ENCODE data around the gene ENOX1. TPM values are rescaled to one million over a fixed set of nuclear protein-coding genes. Genes with fewer than 3 reads are reported as not detected.

Gene ENOX1
- total RNA-seq, 1 donor from 2014 or later, result 11.5 TPM

GRCh38 chr13:43687038-43687437, 99.7 kb downstream of the ENOX1 start:
- peaks cover 0 to 20% (median 8%) of the 10 kb centered on the region in 3 donors for H3K4me1 ChIP-seq (ENCODE audit: control insufficient read depth in 3 of 3, insufficient read depth in 3 of 3, low read length in 3 of 3)
- H3K27ac ChIP-seq (ENCODE audit: low read depth, low read length), result no peak overlapping the region

DNA sequence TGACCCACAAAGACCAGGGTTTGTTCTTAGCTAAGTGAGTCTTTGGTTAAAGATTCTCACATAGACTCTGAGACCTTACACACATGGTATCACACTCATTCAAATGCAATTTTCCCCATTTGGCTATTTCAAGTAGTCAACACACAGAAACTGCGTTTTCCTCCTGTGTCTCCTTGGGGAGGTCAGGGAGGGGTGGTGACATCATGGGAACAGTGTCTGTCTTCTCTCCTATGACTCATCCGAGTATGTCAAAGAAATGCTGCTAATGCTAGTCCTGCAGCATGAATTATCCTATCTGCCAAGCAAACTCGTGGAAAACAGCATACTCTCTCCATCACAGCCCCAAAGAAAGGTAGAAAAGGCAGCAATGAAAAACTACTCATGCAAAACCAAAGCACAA, 100.2 kb downstream of the ENOX1 start:
- Histone ChIP-seq H3K27me3 (ENCODE audit: control insufficient read depth in 3 of 3, insufficient read depth in 3 of 3, low read length in 3 of 3) (no peaks in the 10 kb centered on the region), H3K4me1 (ENCODE audit: control insufficient read depth in 3 of 3, insufficient read depth in 3 of 3, low read length in 3 of 3) (peaks cover 0 to 20% (median 8%) of the 10 kb centered on the region in 3 donors), H3K9me3 (ENCODE audit: control insufficient read depth in 3 of 3, low read length in 3 of 3) (no peaks in the 10 kb centered on the region), H3K27ac (ENCODE audit: low read depth, low read length) (peak overlapping the region; percentile 20), H3K9ac (ENCODE audit: low read depth in 1 of 3, low read length in 3 of 3) (no peak overlapping the region), H3K36me3 (ENCODE audit: control insufficient read depth in 3 of 3, insufficient read depth in 3 of 3, low read length in 3 of 3) (no peaks in the 10 kb centered on the region), H3K4me3 (ENCODE audit: low read length in 3 of 3) (no peak overlapping the region)

More at GRCh38 chr13:43687038-43687437, 99.7 kb downstream of the ENOX1 start:
- Histone ChIP-seq H3K27me3 (ENCODE audit: control insufficient read depth in 3 of 3, insufficient read depth in 3 of 3, low read length in 3 of 3) (no peaks in the 10 kb centered on the region), H3K36me3 (ENCODE audit: control insufficient read depth in 3 of 3, insufficient read depth in 3 of 3, low read length in 3 of 3) (no peaks in the 10 kb centered on the region), H3K4me3 (ENCODE audit: low read length in 3 of 3) (no peak overlapping the region), H3K9me3 (ENCODE audit: control insufficient read depth in 3 of 3, low read length in 3 of 3) (no peaks in the 10 kb centered on the region), H3K9ac (ENCODE audit: low read depth in 1 of 3, low read length in 3 of 3) (no peak overlapping the region)

- Histone ChIP-seq H3K27ac (ENCODE audit: low read depth, low read length) (peak overlapping the region; percentile 20), H3K36me3 (ENCODE audit: control insufficient read depth in 3 of 3, insufficient read depth in 3 of 3, low read length in 3 of 3) (no peaks in the 10 kb centered on the region), H3K27me3 (ENCODE audit: control insufficient read depth in 3 of 3, insufficient read depth in 3 of 3, low read length in 3 of 3) (no peaks in the 10 kb centered on the region), H3K4me1 (ENCODE audit: control insufficient read depth in 3 of 3, insufficient read depth in 3 of 3, low read length in 3 of 3) (peaks cover 0 to 20% (median 8%) of the 10 kb centered on the region in 3 donors), H3K9me3 (ENCODE audit: control insufficient read depth in 3 of 3, low read length in 3 of 3) (no peaks in the 10 kb centered on the region), H3K4me3 (ENCODE audit: low read length in 3 of 3) (no peak overlapping the region), H3K9ac (ENCODE audit: low read depth in 1 of 3, low read length in 3 of 3) (no peak overlapping the region)
Measured at GRCh38 chr13:43684963-43685725, 101.6 kb downstream of the ENOX1 start.

DNA sequence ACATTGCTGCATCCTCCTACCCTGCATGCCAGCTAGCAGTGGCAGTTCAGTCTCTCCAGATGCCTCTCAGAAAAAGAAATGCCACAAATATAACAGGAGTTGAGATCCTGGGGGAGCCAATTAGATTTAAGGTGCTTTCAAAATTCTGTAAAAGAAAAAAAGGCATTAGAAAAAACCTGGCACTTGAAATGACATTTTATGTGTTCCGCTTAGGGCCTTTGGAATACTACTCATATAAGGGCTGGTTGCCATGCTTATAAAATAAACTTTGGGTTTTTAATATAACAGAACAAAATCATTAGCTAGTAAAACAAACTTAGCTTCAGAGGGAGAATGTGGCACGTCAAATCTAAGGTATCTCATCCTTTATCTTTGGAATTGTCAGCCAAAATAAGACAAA, 104.1 kb downstream of the ENOX1 start:
- no peak overlapping the region for H3K27ac ChIP-seq (ENCODE audit: low read depth, low read length)
- H3K4me1 ChIP-seq (ENCODE audit: control insufficient read depth in 3 of 3, insufficient read depth in 3 of 3, low read length in 3 of 3), result peaks cover 0 to 17% (median 8%) of the 10 kb centered on the region in 3 donors
- H3K4me3 ChIP-seq (ENCODE audit: low read length in 3 of 3), result no peak overlapping the region
- no peaks in the 10 kb centered on the region for H3K9me3 ChIP-seq (ENCODE audit: control insufficient read depth in 3 of 3, low read length in 3 of 3)
- H3K27me3 ChIP-seq (ENCODE audit: control insufficient read depth in 3 of 3, insufficient read depth in 3 of 3, low read length in 3 of 3), result no peaks in the 10 kb centered on the region
- H3K36me3 ChIP-seq (ENCODE audit: control insufficient read depth in 3 of 3, insufficient read depth in 3 of 3, low read length in 3 of 3), result no peaks in the 10 kb centered on the region
- no peak overlapping the region for H3K9ac ChIP-seq (ENCODE audit: low read depth in 1 of 3, low read length in 3 of 3)

DNA sequence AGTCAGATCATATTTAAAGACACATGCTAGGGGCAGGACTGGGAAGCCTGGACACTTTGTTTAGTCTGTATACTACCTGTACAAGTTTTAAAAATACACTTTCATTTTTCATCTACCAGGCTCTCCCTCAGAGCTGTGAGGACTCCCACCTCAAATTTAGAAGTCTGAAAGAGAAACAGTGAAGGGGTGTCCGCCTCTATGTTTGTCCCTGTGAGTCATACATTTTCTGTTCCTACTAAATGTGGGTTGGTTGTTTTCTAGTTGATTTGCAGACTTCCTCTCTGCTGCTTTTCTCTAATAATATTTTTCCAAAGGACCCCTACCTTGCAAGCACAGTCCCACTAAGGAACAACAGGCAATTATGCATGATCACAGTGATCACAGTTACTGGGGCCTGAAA, 110.5 kb downstream of the ENOX1 start:
- no peak overlapping the region for H3K27ac ChIP-seq (ENCODE audit: low read depth, low read length)
- H3K9me3 ChIP-seq (ENCODE audit: control insufficient read depth in 3 of 3, low read length in 3 of 3), result no peaks in the 10 kb centered on the region
- H3K9ac ChIP-seq (ENCODE audit: low read depth in 1 of 3, low read length in 3 of 3), result no peak overlapping the region
- H3K27me3 ChIP-seq (ENCODE audit: control insufficient read depth in 3 of 3, insufficient read depth in 3 of 3, low read length in 3 of 3), result no peaks in the 10 kb centered on the region
- H3K36me3 ChIP-seq (ENCODE audit: control insufficient read depth in 3 of 3, insufficient read depth in 3 of 3, low read length in 3 of 3), result no peaks in the 10 kb centered on the region
- H3K4me1 ChIP-seq (ENCODE audit: control insufficient read depth in 3 of 3, insufficient read depth in 3 of 3, low read length in 3 of 3), result no peaks in the 10 kb centered on the region
- no peak overlapping the region for H3K4me3 ChIP-seq (ENCODE audit: low read length in 3 of 3)

GRCh38 chr13:43675577-43675976, 111.2 kb downstream of the ENOX1 start:
- Histone ChIP-seq H3K27me3 (ENCODE audit: control insufficient read depth in 3 of 3, insufficient read depth in 3 of 3, low read length in 3 of 3) (no peaks in the 10 kb centered on the region), H3K36me3 (ENCODE audit: control insufficient read depth in 3 of 3, insufficient read depth in 3 of 3, low read length in 3 of 3) (no peaks in the 10 kb centered on the region), H3K9ac (ENCODE audit: low read depth in 1 of 3, low read length in 3 of 3) (no peak overlapping the region), H3K27ac (ENCODE audit: low read depth, low read length) (no peak overlapping the region), H3K4me3 (ENCODE audit: low read length in 3 of 3) (no peak overlapping the region), H3K9me3 (ENCODE audit: control insufficient read depth in 3 of 3, low read length in 3 of 3) (no peaks in the 10 kb centered on the region), H3K4me1 (ENCODE audit: control insufficient read depth in 3 of 3, insufficient read depth in 3 of 3, low read length in 3 of 3) (no peaks in the 10 kb centered on the region)

DNA sequence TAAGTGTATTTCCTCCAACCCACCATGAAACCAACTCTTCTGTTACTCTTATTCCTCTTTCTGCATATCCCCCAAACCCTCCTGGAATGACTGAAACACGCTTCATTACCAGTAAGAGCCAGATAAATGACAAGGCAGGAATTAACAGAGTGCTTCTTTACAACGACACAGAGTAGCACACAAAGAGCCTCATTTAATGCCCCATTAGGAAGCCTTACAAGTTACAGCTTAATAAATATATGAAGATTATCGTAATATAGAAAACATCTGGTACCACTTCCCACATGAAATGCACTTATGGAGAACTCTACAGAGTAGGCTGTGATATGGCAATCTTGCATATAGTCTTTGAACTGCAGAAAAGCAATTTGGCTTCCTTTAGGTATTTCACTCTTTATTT, 116.8 kb downstream of the ENOX1 start:
- Histone ChIP-seq H3K9ac (ENCODE audit: low read depth in 1 of 3, low read length in 3 of 3) (no peak overlapping the region), H3K4me3 (ENCODE audit: low read length in 3 of 3) (no peak overlapping the region), H3K4me1 (ENCODE audit: control insufficient read depth in 3 of 3, insufficient read depth in 3 of 3, low read length in 3 of 3) (peaks cover 0 to under 1% (median 0%) of the 10 kb centered on the region in 3 donors), H3K27me3 (ENCODE audit: control insufficient read depth in 3 of 3, insufficient read depth in 3 of 3, low read length in 3 of 3) (no peaks in the 10 kb centered on the region), H3K36me3 (ENCODE audit: control insufficient read depth in 3 of 3, insufficient read depth in 3 of 3, low read length in 3 of 3) (no peaks in the 10 kb centered on the region), H3K9me3 (ENCODE audit: control insufficient read depth in 3 of 3, low read length in 3 of 3) (no peaks in the 10 kb centered on the region), H3K27ac (ENCODE audit: low read depth, low read length) (no peak overlapping the region)

GRCh38 chr13:43669101-43669500, 117.7 kb downstream of the ENOX1 start:
- Histone ChIP-seq H3K27ac (ENCODE audit: low read depth, low read length) (no peak overlapping the region), H3K36me3 (ENCODE audit: control insufficient read depth in 3 of 3, insufficient read depth in 3 of 3, low read length in 3 of 3) (no peaks in the 10 kb centered on the region), H3K4me1 (ENCODE audit: control insufficient read depth in 3 of 3, insufficient read depth in 3 of 3, low read length in 3 of 3) (peaks cover 0 to 7% (median 0%) of the 10 kb centered on the region in 3 donors), H3K4me3 (ENCODE audit: low read length in 3 of 3) (no peak overlapping the region), H3K27me3 (ENCODE audit: control insufficient read depth in 3 of 3, insufficient read depth in 3 of 3, low read length in 3 of 3) (no peaks in the 10 kb centered on the region), H3K9ac (ENCODE audit: low read depth in 1 of 3, low read length in 3 of 3) (no peak overlapping the region), H3K9me3 (ENCODE audit: control insufficient read depth in 3 of 3, low read length in 3 of 3) (no peaks in the 10 kb centered on the region)

DNA sequence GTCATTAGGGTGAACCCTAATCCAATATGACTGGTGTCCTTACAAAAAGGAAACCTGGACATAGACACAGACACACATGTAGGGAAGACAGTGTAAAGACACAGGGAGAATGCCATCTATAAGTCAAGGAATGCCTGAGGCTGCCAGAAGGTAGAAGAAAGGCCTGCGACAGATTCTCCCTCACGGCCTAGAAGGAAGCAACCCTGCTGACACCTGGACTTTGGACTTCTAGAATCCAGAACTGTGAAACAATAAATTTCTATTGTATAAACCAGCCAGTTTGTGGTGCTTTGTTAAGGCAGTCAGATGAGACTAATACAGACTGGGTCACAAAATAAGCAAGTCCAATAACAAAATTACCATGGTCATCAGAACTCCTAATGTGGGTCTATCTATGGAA, 120.4 kb downstream of the ENOX1 start:
- Histone ChIP-seq H3K4me3 (ENCODE audit: low read length in 3 of 3) (no peak overlapping the region), H3K27me3 (ENCODE audit: control insufficient read depth in 3 of 3, insufficient read depth in 3 of 3, low read length in 3 of 3) (no peaks in the 10 kb centered on the region), H3K27ac (ENCODE audit: low read depth, low read length) (no peak overlapping the region)

GRCh38 chr13:43665388-43665787, 121.4 kb downstream of the ENOX1 start:
- H3K27ac ChIP-seq (ENCODE audit: low read depth, low read length), result no peak overlapping the region
- H3K9ac ChIP-seq (ENCODE audit: low read depth in 1 of 3, low read length in 3 of 3), result no peak overlapping the region
- no peaks in the 10 kb centered on the region for H3K9me3 ChIP-seq (ENCODE audit: control insufficient read depth in 3 of 3, low read length in 3 of 3)
- no peaks in the 10 kb centered on the region for H3K27me3 ChIP-seq (ENCODE audit: control insufficient read depth in 3 of 3, insufficient read depth in 3 of 3, low read length in 3 of 3)
- no peaks in the 10 kb centered on the region for H3K36me3 ChIP-seq (ENCODE audit: control insufficient read depth in 3 of 3, insufficient read depth in 3 of 3, low read length in 3 of 3)
- no peak overlapping the region for H3K4me3 ChIP-seq (ENCODE audit: low read length in 3 of 3)
- peaks cover 0 to 7% (median 3%) of the 10 kb centered on the region in 3 donors for H3K4me1 ChIP-seq (ENCODE audit: control insufficient read depth in 3 of 3, insufficient read depth in 3 of 3, low read length in 3 of 3)

More for the DNA sequence above, 120.4 kb downstream of the ENOX1 start:
- Histone ChIP-seq H3K4me1 (ENCODE audit: control insufficient read depth in 3 of 3, insufficient read depth in 3 of 3, low read length in 3 of 3) (peaks cover 0 to 7% (median 3%) of the 10 kb centered on the region in 3 donors), H3K9ac (ENCODE audit: low read depth in 1 of 3, low read length in 3 of 3) (no peak overlapping the region), H3K36me3 (ENCODE audit: control insufficient read depth in 3 of 3, insufficient read depth in 3 of 3, low read length in 3 of 3) (no peaks in the 10 kb centered on the region), H3K9me3 (ENCODE audit: control insufficient read depth in 3 of 3, low read length in 3 of 3) (no peaks in the 10 kb centered on the region)
